HEK293 (cell line): ENCODE data around the gene DOK6.

Experiments used
- CTCF ChIA-PET: fragments of 350-600 bp; formaldehyde crosslinking; extraction: SDS; loops from one replicate; lab custom pipeline; 2021; ENCODE audit warnings: antibody characterized with exemption; lab: Yijun Ruan, JAX
- POLR2A ChIA-PET: fragments of 300-600 bp; formaldehyde crosslinking; extraction: SDS; loops from one replicate; lab custom pipeline; 2020; ENCODE audit warnings: antibody characterized with exemption, inconsistent platforms; lab: Yijun Ruan, JAX
- H3K27ac ChIP-seq: fragments of 200-500 bp; sonication (Bioruptor generic); 2 replicates; pipeline ENCODE4 v1.5.1; 2014; ENCODE audit warnings: low read depth, low read length, control low read depth, inconsistent platforms; ENCODE audit errors: extremely low read depth
- H3K36me3 ChIP-seq, 2 experiments: fragments of 200-500 bp in 1 of 2; sonication (Bioruptor generic) in 1 of 2; 1 replicate in 1 of 2; 2 replicates in 1 of 2; pipeline ENCODE4 v1.5.1; 2014 to 2017; ENCODE audit warnings: inconsistent platforms in 2 of 2, low read length in 2 of 2; ENCODE audit not compliant: control insufficient read depth in 2 of 2, insufficient read depth in 1 of 2
- H3K4me1 ChIP-seq: fragments of 200-500 bp; sonication (Bioruptor generic); 2 replicates; pipeline ENCODE4 v1.5.1; 2014; ENCODE audit warnings: mild to moderate bottlenecking, low read length, inconsistent platforms; ENCODE audit not compliant: control insufficient read depth, insufficient read depth
- H3K4me3 ChIP-seq: 2 replicates; pipeline ENCODE4 v1.5.1; 2011; ENCODE audit warnings: low read depth, mild to moderate bottlenecking, control low read depth, low read length, moderate library complexity
- H3K9me3 ChIP-seq: fragments of 200-500 bp; sonication (Bioruptor generic); 2 replicates; pipeline ENCODE4 v1.5.1; 2014; ENCODE audit warnings: low read depth, low read length, inconsistent platforms; ENCODE audit not compliant: control insufficient read depth, insufficient read depth
- KLF16 ChIP-seq: fragments of 450-650 bp; formaldehyde crosslinking; IDR thresholded peaks from 2 replicates; pipeline ENCODE4 v1.5.1; 2017; ENCODE audit warnings: missing biosample characterization, missing genetic modification characterization
- YY2 ChIP-seq: fragments of 450-650 bp; formaldehyde crosslinking; IDR thresholded peaks from 2 replicates; pipeline ENCODE4 v1.5.1; 2016; ENCODE audit warnings: missing biosample characterization, missing genetic modification characterization
- ZFP69B ChIP-seq: fragments of 450-650 bp; formaldehyde crosslinking; IDR thresholded peaks from 2 replicates; pipeline ENCODE4 v1.5.1; 2016; ENCODE audit warnings: missing biosample characterization, missing genetic modification characterization
- ZNF202 ChIP-seq: fragments of 450-650 bp; formaldehyde crosslinking; IDR thresholded peaks from 2 replicates; pipeline ENCODE4 v1.5.1; 2016; ENCODE audit warnings: missing biosample characterization, missing genetic modification characterization, borderline replicate concordance
- ZNF354C ChIP-seq: fragments of 450-650 bp; formaldehyde crosslinking; IDR thresholded peaks from 2 replicates; pipeline ENCODE4 v1.5.1; 2016; ENCODE audit warnings: missing biosample characterization, missing genetic modification characterization, low read depth, borderline replicate concordance
- ZNF510 ChIP-seq: fragments of 450-650 bp; formaldehyde crosslinking; IDR thresholded peaks from 2 replicates; pipeline ENCODE4 v1.5.1; 2018; ENCODE audit warnings: mild to moderate bottlenecking, missing genetic modification characterization, missing biosample characterization; ENCODE audit not compliant: insufficient replicate concordance
- ZNF530 ChIP-seq: fragments of 450-650 bp; formaldehyde crosslinking; IDR thresholded peaks from 2 replicates; pipeline ENCODE4 v1.5.1; 2016; ENCODE audit warnings: low read depth, missing biosample characterization, missing genetic modification characterization
- ZNF561 ChIP-seq: fragments of 450-650 bp; IDR thresholded peaks from 2 replicates; pipeline ENCODE4 v1.5.1; 2018; ENCODE audit warnings: missing biosample characterization, missing genetic modification characterization, borderline replicate concordance
- TF ChIP-seq, protein P1 (sequence below): fragments of 450-650 bp; formaldehyde crosslinking; IDR thresholded peaks from 2 replicates; pipeline ENCODE4 v1.5.1; 2016; ENCODE audit warnings: missing biosample characterization, missing genetic modification characterization
- TF ChIP-seq, protein P2 (sequence below): fragments of 450-650 bp; formaldehyde crosslinking; IDR thresholded peaks from 2 replicates; pipeline ENCODE4 v1.5.1; 2017; ENCODE audit warnings: missing biosample characterization, missing genetic modification characterization
- TF ChIP-seq, protein P3 (sequence below): fragments of 450-650 bp; formaldehyde crosslinking; IDR thresholded peaks from 2 replicates; pipeline ENCODE4 v1.5.1; 2016; ENCODE audit warnings: missing biosample characterization, missing genetic modification characterization
- TF ChIP-seq, protein P4 (sequence below): fragments of 450-650 bp; formaldehyde crosslinking; IDR thresholded peaks from 2 replicates; pipeline ENCODE4 v1.5.1; 2016; ENCODE audit warnings: missing biosample characterization, missing genetic modification characterization, borderline replicate concordance
- TF ChIP-seq, protein P5 (sequence below): fragments of 450-650 bp; formaldehyde crosslinking; IDR thresholded peaks from 2 replicates; pipeline ENCODE4 v1.5.1; 2016; ENCODE audit warnings: missing biosample characterization, missing genetic modification characterization, borderline replicate concordance
- TF ChIP-seq, protein P6 (sequence below): fragments of 450-650 bp; formaldehyde crosslinking; conservative IDR thresholded peaks from 2 replicates; pipeline ENCODE4 v1.5.1; 2016; ENCODE audit warnings: low read depth, missing biosample characterization, missing genetic modification characterization

Gene DOK6

DNA sequence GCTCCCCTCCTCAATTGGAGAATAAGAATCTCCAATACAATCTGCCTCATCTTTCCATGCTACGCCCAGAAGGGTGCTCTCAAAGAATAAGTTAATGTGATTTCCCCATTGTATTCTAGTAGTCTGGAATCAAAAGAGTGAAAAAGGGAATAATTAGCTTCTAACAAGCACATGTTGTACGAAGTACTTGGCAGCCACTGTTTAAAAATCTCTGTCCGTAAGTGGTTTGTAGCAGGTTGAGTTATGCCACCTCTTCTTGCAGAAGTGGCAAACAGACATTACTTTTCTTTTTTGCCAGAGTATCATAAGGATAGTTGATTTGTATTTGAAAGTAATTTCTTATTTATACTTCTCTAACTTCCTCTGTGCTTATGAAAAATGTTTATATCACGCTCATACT, 362.3 kb downstream of the DOK6 start:
- CTCF ChIA-PET = no interaction called here
- Histone ChIP-seq H3K27ac (no peak overlapping the region), H3K36me3 (no peaks in the 10 kb centered on the region), H3K9me3 (no peaks in the 10 kb centered on the region), H3K4me3 (no peak overlapping the region), H3K4me1 (no peaks in the 10 kb centered on the region)
- TF ChIP-seq, protein P1, sequence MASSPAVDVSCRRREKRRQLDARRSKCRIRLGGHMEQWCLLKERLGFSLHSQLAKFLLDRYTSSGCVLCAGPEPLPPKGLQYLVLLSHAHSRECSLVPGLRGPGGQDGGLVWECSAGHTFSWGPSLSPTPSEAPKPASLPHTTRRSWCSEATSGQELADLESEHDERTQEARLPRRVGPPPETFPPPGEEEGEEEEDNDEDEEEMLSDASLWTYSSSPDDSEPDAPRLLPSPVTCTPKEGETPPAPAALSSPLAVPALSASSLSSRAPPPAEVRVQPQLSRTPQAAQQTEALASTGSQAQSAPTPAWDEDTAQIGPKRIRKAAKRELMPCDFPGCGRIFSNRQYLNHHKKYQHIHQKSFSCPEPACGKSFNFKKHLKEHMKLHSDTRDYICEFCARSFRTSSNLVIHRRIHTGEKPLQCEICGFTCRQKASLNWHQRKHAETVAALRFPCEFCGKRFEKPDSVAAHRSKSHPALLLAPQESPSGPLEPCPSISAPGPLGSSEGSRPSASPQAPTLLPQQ (tag by site-specific recombination) = no peak
- TF ChIP-seq ZNF202 = no peak
- no peak for TF ChIP-seq ZNF530 (tag by site-specific recombination)
- TF ChIP-seq, protein P2, sequence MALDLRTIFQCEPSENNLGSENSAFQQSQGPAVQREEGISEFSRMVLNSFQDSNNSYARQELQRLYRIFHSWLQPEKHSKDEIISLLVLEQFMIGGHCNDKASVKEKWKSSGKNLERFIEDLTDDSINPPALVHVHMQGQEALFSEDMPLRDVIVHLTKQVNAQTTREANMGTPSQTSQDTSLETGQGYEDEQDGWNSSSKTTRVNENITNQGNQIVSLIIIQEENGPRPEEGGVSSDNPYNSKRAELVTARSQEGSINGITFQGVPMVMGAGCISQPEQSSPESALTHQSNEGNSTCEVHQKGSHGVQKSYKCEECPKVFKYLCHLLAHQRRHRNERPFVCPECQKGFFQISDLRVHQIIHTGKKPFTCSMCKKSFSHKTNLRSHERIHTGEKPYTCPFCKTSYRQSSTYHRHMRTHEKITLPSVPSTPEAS (tag by site-specific recombination) = no peak
- TF ChIP-seq, protein P3, sequence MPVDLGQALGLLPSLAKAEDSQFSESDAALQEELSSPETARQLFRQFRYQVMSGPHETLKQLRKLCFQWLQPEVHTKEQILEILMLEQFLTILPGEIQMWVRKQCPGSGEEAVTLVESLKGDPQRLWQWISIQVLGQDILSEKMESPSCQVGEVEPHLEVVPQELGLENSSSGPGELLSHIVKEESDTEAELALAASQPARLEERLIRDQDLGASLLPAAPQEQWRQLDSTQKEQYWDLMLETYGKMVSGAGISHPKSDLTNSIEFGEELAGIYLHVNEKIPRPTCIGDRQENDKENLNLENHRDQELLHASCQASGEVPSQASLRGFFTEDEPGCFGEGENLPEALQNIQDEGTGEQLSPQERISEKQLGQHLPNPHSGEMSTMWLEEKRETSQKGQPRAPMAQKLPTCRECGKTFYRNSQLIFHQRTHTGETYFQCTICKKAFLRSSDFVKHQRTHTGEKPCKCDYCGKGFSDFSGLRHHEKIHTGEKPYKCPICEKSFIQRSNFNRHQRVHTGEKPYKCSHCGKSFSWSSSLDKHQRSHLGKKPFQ = no peak
- TF ChIP-seq, protein P4, sequence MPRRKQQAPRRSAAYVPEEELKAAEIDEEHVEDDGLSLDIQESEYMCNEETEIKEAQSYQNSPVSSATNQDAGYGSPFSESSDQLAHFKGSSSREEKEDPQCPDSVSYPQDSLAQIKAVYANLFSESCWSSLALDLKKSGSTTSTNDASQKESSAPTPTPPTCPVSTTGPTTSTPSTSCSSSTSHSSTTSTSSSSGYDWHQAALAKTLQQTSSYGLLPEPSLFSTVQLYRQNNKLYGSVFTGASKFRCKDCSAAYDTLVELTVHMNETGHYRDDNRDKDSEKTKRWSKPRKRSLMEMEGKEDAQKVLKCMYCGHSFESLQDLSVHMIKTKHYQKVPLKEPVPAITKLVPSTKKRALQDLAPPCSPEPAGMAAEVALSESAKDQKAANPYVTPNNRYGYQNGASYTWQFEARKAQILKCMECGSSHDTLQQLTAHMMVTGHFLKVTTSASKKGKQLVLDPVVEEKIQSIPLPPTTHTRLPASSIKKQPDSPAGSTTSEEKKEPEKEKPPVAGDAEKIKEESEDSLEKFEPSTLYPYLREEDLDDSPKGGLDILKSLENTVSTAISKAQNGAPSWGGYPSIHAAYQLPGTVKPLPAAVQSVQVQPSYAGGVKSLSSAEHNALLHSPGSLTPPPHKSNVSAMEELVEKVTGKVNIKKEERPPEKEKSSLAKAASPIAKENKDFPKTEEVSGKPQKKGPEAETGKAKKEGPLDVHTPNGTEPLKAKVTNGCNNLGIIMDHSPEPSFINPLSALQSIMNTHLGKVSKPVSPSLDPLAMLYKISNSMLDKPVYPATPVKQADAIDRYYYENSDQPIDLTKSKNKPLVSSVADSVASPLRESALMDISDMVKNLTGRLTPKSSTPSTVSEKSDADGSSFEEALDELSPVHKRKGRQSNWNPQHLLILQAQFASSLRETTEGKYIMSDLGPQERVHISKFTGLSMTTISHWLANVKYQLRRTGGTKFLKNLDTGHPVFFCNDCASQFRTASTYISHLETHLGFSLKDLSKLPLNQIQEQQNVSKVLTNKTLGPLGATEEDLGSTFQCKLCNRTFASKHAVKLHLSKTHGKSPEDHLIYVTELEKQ = no peak
- TF ChIP-seq ZFP69B (tag by site-specific recombination) = no peak
- TF ChIP-seq ZNF354C (tag by site-specific recombination) = no peak
- TF ChIP-seq ZNF510 (tag by site-specific recombination) = no peak
- TF ChIP-seq ZNF561 (tag by site-specific recombination) = no peak
- TF ChIP-seq, protein P5, sequence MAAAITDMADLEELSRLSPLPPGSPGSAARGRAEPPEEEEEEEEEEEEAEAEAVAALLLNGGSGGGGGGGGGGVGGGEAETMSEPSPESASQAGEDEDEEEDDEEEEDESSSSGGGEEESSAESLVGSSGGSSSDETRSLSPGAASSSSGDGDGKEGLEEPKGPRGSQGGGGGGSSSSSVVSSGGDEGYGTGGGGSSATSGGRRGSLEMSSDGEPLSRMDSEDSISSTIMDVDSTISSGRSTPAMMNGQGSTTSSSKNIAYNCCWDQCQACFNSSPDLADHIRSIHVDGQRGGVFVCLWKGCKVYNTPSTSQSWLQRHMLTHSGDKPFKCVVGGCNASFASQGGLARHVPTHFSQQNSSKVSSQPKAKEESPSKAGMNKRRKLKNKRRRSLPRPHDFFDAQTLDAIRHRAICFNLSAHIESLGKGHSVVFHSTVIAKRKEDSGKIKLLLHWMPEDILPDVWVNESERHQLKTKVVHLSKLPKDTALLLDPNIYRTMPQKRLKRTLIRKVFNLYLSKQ (tag by site-specific recombination) = no peak
- TF ChIP-seq KLF16 (tag by site-specific recombination) = no peak
- TF ChIP-seq, protein P6, sequence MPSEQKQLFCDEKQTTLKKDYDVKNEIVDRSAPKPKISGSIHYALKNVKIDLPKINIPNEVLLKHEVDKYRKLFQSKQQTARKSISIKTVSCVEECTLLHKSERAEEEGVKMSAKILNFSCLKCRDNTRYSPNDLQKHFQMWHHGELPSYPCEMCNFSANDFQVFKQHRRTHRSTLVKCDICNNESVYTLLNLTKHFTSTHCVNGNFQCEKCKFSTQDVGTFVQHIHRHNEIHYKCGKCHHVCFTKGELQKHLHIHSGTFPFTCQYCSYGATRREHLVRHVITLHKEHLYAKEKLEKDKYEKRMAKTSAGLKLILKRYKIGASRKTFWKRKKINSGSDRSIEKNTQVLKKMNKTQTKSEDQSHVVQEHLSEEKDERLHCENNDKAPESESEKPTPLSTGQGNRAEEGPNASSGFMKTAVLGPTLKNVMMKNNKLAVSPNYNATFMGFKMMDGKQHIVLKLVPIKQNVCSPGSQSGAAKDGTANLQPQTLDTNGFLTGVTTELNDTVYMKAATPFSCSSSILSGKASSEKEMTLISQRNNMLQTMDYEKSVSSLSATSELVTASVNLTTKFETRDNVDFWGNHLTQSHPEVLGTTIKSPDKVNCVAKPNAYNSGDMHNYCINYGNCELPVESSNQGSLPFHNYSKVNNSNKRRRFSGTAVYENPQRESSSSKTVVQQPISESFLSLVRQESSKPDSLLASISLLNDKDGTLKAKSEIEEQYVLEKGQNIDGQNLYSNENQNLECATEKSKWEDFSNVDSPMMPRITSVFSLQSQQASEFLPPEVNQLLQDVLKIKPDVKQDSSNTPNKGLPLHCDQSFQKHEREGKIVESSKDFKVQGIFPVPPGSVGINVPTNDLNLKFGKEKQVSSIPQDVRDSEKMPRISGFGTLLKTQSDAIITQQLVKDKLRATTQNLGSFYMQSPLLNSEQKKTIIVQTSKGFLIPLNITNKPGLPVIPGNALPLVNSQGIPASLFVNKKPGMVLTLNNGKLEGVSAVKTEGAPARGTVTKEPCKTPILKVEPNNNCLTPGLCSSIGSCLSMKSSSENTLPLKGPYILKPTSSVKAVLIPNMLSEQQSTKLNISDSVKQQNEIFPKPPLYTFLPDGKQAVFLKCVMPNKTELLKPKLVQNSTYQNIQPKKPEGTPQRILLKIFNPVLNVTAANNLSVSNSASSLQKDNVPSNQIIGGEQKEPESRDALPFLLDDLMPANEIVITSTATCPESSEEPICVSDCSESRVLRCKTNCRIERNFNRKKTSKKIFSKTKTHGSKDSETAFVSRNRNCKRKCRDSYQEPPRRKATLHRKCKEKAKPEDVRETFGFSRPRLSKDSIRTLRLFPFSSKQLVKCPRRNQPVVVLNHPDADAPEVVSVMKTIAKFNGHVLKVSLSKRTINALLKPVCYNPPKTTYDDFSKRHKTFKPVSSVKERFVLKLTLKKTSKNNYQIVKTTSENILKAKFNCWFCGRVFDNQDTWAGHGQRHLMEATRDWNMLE (tag by site-specific recombination) = no peak
- no peak for TF ChIP-seq YY2 (tag by site-specific recombination)
- POLR2A ChIA-PET = no interaction called here
